Neuronal stem cell (in vitro differentiated cells): ENCODE results near the gene THYN1.

ENCODE experiments used
- DNase-seq: peaks from one replicate; pipeline ENCODE4 v3.0.0-alpha.2; 2013; ENCODE audit warnings: low spot score
- H2AFZ ChIP-seq: one replicate; pipeline ENCODE4 v1.6.1; 2013; ENCODE audit warnings: mild to moderate bottlenecking, low read length, inconsistent platforms
- H2AK5ac ChIP-seq: 2 replicates; pipeline ENCODE4 v1.6.1; 2013; ENCODE audit warnings: low read depth, mild to moderate bottlenecking, inconsistent platforms, low read length, moderate library complexity, mixed read lengths
- H2BK120ac ChIP-seq: 2 replicates; pipeline ENCODE4 v1.6.1; 2013; ENCODE audit warnings: low read depth, mild to moderate bottlenecking, inconsistent platforms, low read length, moderate library complexity, mixed read lengths
- H2BK12ac ChIP-seq: one replicate; pipeline ENCODE4 v1.6.1; 2013; ENCODE audit warnings: low read length, inconsistent platforms
- H2BK15ac ChIP-seq: 2 replicates; pipeline ENCODE4 v1.6.1; 2013; ENCODE audit warnings: mild to moderate bottlenecking, low read length, inconsistent platforms, mixed read lengths
- H2BK5ac ChIP-seq: one replicate; pipeline ENCODE4 v1.6.1; 2013; ENCODE audit warnings: inconsistent platforms, mild to moderate bottlenecking, low read length, moderate library complexity
- H3K14ac ChIP-seq: one replicate; pipeline ENCODE4 v1.6.1; 2013; ENCODE audit warnings: low read length, inconsistent platforms
- H3K18ac ChIP-seq: 2 replicates; pipeline ENCODE4 v1.6.1; 2013; ENCODE audit warnings: low read length, inconsistent platforms
- H3K23ac ChIP-seq: 2 replicates; pipeline ENCODE4 v1.6.1; 2013; ENCODE audit warnings: low read depth, mild to moderate bottlenecking, mixed read lengths, low read length, inconsistent platforms; ENCODE audit not compliant: poor library complexity
- H3K27ac ChIP-seq: replicated peaks from 3 replicates; pipeline ENCODE4 v1.5.1; 2013; ENCODE audit warnings: low read length, inconsistent platforms
- H3K27me3 ChIP-seq, 3 experiments: 2 replicates each; pipeline ENCODE4 v1.6.1; 2013; ENCODE audit warnings: low read length in 3 of 3, mild to moderate bottlenecking in 2 of 3, inconsistent platforms in 1 of 3, low read depth in 1 of 3, mixed read lengths in 1 of 3, moderate library complexity in 1 of 3; ENCODE audit not compliant: control insufficient read depth in 3 of 3, insufficient read depth in 3 of 3
- H3K36me3 ChIP-seq, 2 donors: replicated peaks in 1 of 2; 2 replicates each; pipeline ENCODE4 v1.6.1; 2013; ENCODE audit warnings: low read length in 2 of 2; ENCODE audit not compliant: control insufficient read depth in 2 of 2, insufficient read depth in 2 of 2
- H3K4ac ChIP-seq: 2 replicates; pipeline ENCODE4 v1.6.1; 2013; ENCODE audit warnings: inconsistent platforms, mild to moderate bottlenecking, low read length, moderate library complexity
- H3K4me1 ChIP-seq, 2 donors: 1 replicate in 1 of 2; 2 replicates in 1 of 2; pipeline ENCODE4 v1.6.1; 2013; ENCODE audit warnings: low read length in 2 of 2, low read depth in 1 of 2; ENCODE audit not compliant: control insufficient read depth in 2 of 2, insufficient read depth in 1 of 2
- H3K4me2 ChIP-seq: one replicate; pipeline ENCODE4 v1.6.1; 2013; ENCODE audit warnings: mild to moderate bottlenecking, low read length, inconsistent platforms; ENCODE audit not compliant: insufficient read depth, poor library complexity, severe bottlenecking
- H3K4me3 ChIP-seq, 2 donors: 2 replicates each; pipeline ENCODE4 v1.5.1; 2013; ENCODE audit warnings: low read length in 2 of 2, mild to moderate bottlenecking in 2 of 2, inconsistent platforms in 1 of 2, moderate library complexity in 1 of 2
- H3K79me1 ChIP-seq: one replicate; pipeline ENCODE4 v1.6.1; 2013; ENCODE audit warnings: low read depth, mild to moderate bottlenecking, inconsistent platforms, low read length, moderate library complexity
- H3K9ac ChIP-seq: one replicate; pipeline ENCODE4 v1.6.1; 2013; ENCODE audit warnings: mild to moderate bottlenecking, low read depth, low read length, inconsistent platforms; ENCODE audit not compliant: poor library complexity
- H3K9me3 ChIP-seq, 2 donors: replicated peaks in 1 of 2; 2 replicates each; pipeline versions ENCODE3 to v1.6.1; 2013; ENCODE audit warnings: low read length in 2 of 2, mild to moderate bottlenecking in 2 of 2, inconsistent platforms in 1 of 2, low read depth in 1 of 2, mixed read lengths in 1 of 2, moderate library complexity in 1 of 2; ENCODE audit not compliant: control insufficient read depth in 2 of 2, insufficient read depth in 1 of 2
- H4K8ac ChIP-seq: one replicate; pipeline ENCODE4 v1.6.1; 2013; ENCODE audit warnings: low read depth, mild to moderate bottlenecking, inconsistent platforms, low read length, moderate library complexity
- H4K91ac ChIP-seq: one replicate; pipeline ENCODE4 v1.6.1; 2013; ENCODE audit warnings: low read length, low read depth, mild to moderate bottlenecking, inconsistent platforms; ENCODE audit not compliant: poor library complexity
- WGBS, 2 donors: extraction: QIAGEN DNeasy Blood & Tissue Kit; methylation state at CpG; one replicate each; pipeline ENCODE4 v1.1.7; 2013; ENCODE audit warnings: missing lambda C conversion rate in 2 of 2, mixed read lengths in 1 of 2; ENCODE audit not compliant: insufficient read length in 2 of 2, insufficient replicate concordance in 1 of 2; ENCODE audit errors: extremely low coverage in 2 of 2; 5-methylcytosine and 5-hydroxymethylcytosine counted together

Gene THYN1

GRCh38 chr11:134228625-134229024, 24.5 kb downstream of the THYN1 start:
- Histone ChIP-seq H3K4me1 (peaks cover 7% of the 10 kb centered on the region in 2 donors), H3K23ac (no peak overlapping the region), H3K79me1 (peaks cover 4% of the 10 kb centered on the region), H3K4ac (no peak overlapping the region), H2AK5ac (no peak overlapping the region), H3K4me3 (no peak overlapping the region), H4K91ac (no peak overlapping the region), H3K9me3 (no peaks in the 10 kb centered on the region), H3K14ac (no peak overlapping the region), H2AFZ (no peak overlapping the region), H4K8ac (no peak overlapping the region), H3K9ac (no peak overlapping the region), H2BK15ac (no peak overlapping the region), H3K36me3 (no peaks in the 10 kb centered on the region), H2BK120ac (no peak overlapping the region), H3K18ac (no peak overlapping the region), H3K27me3 (peaks cover 0 to 4% (median 0%) of the 10 kb centered on the region in 3 experiments), H2BK5ac (no peak overlapping the region), H3K27ac (no peak overlapping the region), H3K4me2 (no peak overlapping the region), H2BK12ac (no peak overlapping the region)
- DNase-seq, result no peak
- no CpG with 5 or more reads among the region's 6 CpGs for WGBS, 2 donors

GRCh38 chr11:134226806-134227325, 26.3 kb downstream of the THYN1 start:
- no CpG with 5 or more reads among the region's 5 CpGs for WGBS, 2 donors
- Histone ChIP-seq H4K8ac (no peak overlapping the region), H3K4me1 (peaks cover 12% of the 10 kb centered on the region in 2 donors)

GRCh38 chr11:134224710-134225664, 28.2 kb downstream of the THYN1 start:
- Histone ChIP-seq H3K9ac (peak overlapping the region; percentile 98), H3K27ac (no peak overlapping the region), H3K79me1 (peaks cover 2% of the 10 kb centered on the region), H3K4me2 (peak overlapping the region; percentile 89), H3K27me3 (peaks cover 0 to 4% (median 0%) of the 10 kb centered on the region in 3 experiments), H2BK120ac (no peak overlapping the region), H3K18ac (peak overlapping the region; percentile 91), H4K8ac (no peak overlapping the region), H2AFZ (peak overlapping the region; percentile 96), H2BK5ac (peak overlapping the region; percentile 45), H3K14ac (peak overlapping the region; percentile 78), H3K4ac (no peak overlapping the region), H2AK5ac (peak overlapping the region; percentile 27), H2BK15ac (no peak overlapping the region), H4K91ac (no peak overlapping the region), H3K4me1 (peaks cover 12% of the 10 kb centered on the region in 2 donors), H3K36me3 (peaks cover 0 to 18% of the 10 kb centered on the region in 2 donors), H3K4me3 (peak overlapping the region; percentile 84 to 90), H3K23ac (peak overlapping the region; percentile 86), H3K9me3 (no peaks in the 10 kb centered on the region), H2BK12ac (peak overlapping the region; percentile 61)
- WGBS, 2 donors, result no CpG with 5 or more reads among the region's 93 CpGs
- DNase-seq, result peak; percentile 29

More at GRCh38 chr11:134226806-134227325, 26.3 kb downstream of the THYN1 start:
- no peaks in the 10 kb centered on the region for H3K9me3 ChIP-seq
- no peak overlapping the region for H2AK5ac ChIP-seq
- no peak overlapping the region for H2BK120ac ChIP-seq
- H3K36me3 ChIP-seq, result peaks cover 0 to 5% of the 10 kb centered on the region in 2 donors
- H4K91ac ChIP-seq, result no peak overlapping the region
- no peak overlapping the region for H2BK15ac ChIP-seq
- no peak overlapping the region for H2BK12ac ChIP-seq
- DNase-seq, result no peak
- H3K4ac ChIP-seq, result no peak overlapping the region
- H3K27me3 ChIP-seq, result peaks cover 0 to 4% (median 0%) of the 10 kb centered on the region in 3 experiments
- H3K4me2 ChIP-seq, result no peak overlapping the region
- no peak overlapping the region for H2AFZ ChIP-seq
- no peak overlapping the region for H3K14ac ChIP-seq
- no peak overlapping the region for H3K18ac ChIP-seq
- H3K27ac ChIP-seq, result no peak overlapping the region
- no peak overlapping the region for H3K4me3 ChIP-seq
- peaks cover 4% of the 10 kb centered on the region for H3K79me1 ChIP-seq
- no peak overlapping the region for H2BK5ac ChIP-seq
- H3K23ac ChIP-seq, result no peak overlapping the region
- no peak overlapping the region for H3K9ac ChIP-seq
